ENCODE data around the gene ARHGDIG.

GRCh38 chr16:318628-319027, 38.2 kb downstream of the ARHGDIG start:
- TF ChIP-seq POLR2AphosphoS5 (IDR thresholded peaks at IDR 0.05; ENCODE audit: low read depth, low read length) (no peak), REST (IDR thresholded peaks at IDR 0.05; ENCODE audit: insufficient read depth in 1 of 2, low read depth in 2 of 2, low read length in 2 of 2) (no peak), SIN3A (IDR thresholded peaks at IDR 0.05; ENCODE audit: borderline replicate concordance, insufficient read depth, low read length) (no peak), TAF1 (IDR thresholded peaks at IDR 0.05; ENCODE audit: borderline replicate concordance, insufficient read depth, low read length) (no peak), FOXP2 (optimal IDR thresholded peaks at IDR 0.05; ENCODE audit: borderline replicate concordance, extremely low read depth, extremely low read length, insufficient read depth) (no peak)
